Measurements from ENCODE around the gene SYNGR2.

SYNGR2 gene

DNA sequence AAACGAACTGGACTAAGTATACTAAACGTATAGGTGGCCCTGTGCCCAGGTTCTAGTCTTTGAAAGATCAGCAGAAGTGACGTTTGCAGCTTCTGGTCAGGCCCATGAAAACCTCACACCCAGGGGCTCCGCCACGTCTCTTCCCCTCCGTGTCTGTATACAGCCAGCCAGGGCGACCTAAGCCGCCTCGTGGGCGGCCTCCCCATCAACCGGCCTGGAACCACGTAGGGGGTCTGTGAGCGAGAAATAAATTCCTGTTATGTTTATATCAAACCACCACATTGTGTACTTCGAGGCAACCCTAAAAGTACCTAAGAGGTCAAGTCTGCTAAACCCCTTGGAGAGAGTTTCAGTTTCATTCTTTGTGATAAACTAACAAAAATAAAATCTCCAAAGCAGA is 11.7 kb downstream of the SYNGR2 start:
- Histone ChIP-seq H3K4me3 (no peak overlapping the region), H3K9ac (ENCODE audit: insufficient read length) (no peak overlapping the region), H3K9me3 (ENCODE audit: low read depth, low read length) (no peaks in the 10 kb centered on the region), H3K36me3 (ENCODE audit: insufficient read depth, low read length) (peaks cover 46% of the 10 kb centered on the region; the same call in 1 of the 2 replicates), H3K27ac (no peak overlapping the region)
- TF ChIP-seq EZH2 (IDR thresholded peaks at IDR 0.05) (no peak), POLR2AphosphoS5 (IDR thresholded peaks at IDR 0.05; ENCODE audit: borderline replicate concordance, low read depth, low read length) (no peak), FOXP2 (optimal IDR thresholded peaks at IDR 0.05; ENCODE audit: control extremely low read depth, extremely low read length, insufficient read depth) (no peak)
- no peak for DNase-seq (ENCODE audit: low read depth, low spot score)

DNA sequence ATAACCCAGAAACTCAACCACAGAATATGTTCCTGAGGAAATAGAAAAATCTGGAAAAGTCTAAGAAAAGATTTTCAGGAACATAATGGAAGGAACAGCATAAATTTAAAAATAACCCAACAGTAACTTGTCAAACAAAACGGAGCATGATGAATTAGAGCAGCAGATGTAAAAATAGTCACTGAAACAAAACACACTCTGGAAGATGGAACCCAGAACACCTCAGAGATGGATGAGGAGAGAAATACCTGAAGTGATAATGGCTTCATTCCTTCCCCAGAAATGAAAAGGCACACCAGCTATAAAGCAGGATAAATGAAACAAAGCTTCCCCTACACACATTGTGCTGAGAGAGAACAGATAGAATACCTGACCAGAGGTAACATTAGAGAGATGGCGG is 12.1 kb downstream of the SYNGR2 start:
- Histone ChIP-seq H3K4me3 (no peak overlapping the region), H3K9me3 (ENCODE audit: low read depth, low read length) (no peaks in the 10 kb centered on the region), H3K9ac (ENCODE audit: insufficient read length) (no peak overlapping the region), H3K36me3 (ENCODE audit: insufficient read depth, low read length) (peaks cover 48% of the 10 kb centered on the region; the same call in 1 of the 2 replicates), H3K27ac (no peak overlapping the region)
- no peak for TF ChIP-seq FOXP2 (optimal IDR thresholded peaks at IDR 0.05; ENCODE audit: control extremely low read depth, extremely low read length, insufficient read depth)
- DNase-seq (ENCODE audit: low read depth, low spot score): no peak

DNA sequence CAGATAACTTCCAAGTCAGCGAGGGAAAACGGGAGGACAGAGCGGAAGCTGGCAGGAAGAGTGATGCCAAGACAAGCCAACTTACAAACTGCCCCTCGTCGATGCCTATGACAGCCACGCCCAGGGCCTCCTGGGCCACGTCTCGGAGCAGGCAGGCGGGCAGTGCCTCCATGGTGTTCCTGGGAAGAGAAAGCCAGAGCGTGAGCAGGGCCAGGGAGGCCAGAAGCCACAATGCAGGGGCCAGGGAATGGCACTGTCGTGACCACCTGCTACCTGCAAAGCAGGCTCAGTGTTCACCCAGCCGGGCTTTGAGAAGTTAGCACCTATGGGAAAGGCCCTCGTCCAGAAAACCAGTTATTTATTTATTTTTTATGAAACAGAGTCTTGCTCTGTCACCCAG is 14.1 kb downstream of the SYNGR2 start:
- Histone ChIP-seq H3K36me3 (ENCODE audit: insufficient read depth, low read length) (peaks cover 48% of the 10 kb centered on the region; the same call in 1 of the 2 replicates), H3K9me3 (ENCODE audit: low read depth, low read length) (no peaks in the 10 kb centered on the region), H3K4me3 (no peak overlapping the region), H3K9ac (ENCODE audit: insufficient read length) (no peak overlapping the region), H3K27ac (no peak overlapping the region)
- no peak for DNase-seq (ENCODE audit: low read depth, low spot score)
- TF ChIP-seq EZH2 (IDR thresholded peaks at IDR 0.05) (no peak), FOXP2 (optimal IDR thresholded peaks at IDR 0.05; ENCODE audit: control extremely low read depth, extremely low read length, insufficient read depth) (no peak), POLR2AphosphoS5 (IDR thresholded peaks at IDR 0.05; ENCODE audit: borderline replicate concordance, low read depth, low read length) (no peak)

DNA sequence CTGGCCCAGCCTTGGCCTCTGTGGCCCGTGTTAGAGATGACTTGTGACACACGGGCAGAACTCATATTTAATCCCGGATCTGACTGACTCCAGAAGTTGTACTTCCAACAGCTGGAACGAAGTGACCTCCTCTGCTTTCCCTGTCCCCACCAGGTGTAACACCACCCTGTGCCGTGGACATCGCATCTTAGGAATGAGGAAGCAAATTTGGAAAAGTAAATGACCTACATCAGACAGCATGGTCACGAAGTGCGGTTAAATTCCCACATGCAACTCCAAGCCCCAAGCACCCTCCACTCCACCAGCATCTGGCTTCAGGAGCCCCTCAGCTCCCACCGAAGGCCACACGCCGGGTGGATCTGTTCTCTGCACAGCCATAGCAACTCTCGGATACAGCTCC is 15.5 kb downstream of the SYNGR2 start:
- DNase-seq (ENCODE audit: low read depth, low spot score): no peak

DNA sequence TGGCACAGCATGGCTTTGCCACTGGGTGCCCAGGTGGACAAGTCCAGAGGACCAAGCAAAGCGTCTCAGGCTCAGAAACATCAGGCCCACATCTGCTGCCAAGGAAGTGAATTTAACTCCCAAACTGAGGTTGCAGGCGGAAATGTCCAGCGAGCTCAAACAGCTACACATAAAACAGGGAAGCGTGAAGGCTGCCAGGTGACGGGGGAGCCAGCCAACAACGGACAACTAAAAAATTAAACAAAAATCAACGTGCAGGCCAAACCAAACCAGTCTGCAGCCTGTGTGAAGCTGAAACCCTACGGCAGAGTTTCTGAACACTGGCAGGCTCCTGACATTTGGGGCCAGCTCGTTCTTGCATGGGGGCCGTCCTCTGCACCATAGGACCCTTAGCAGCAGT is 16.0 kb downstream of the SYNGR2 start:
- H3K9ac ChIP-seq (ENCODE audit: insufficient read length): no peak overlapping the region
- no peaks in the 10 kb centered on the region for H3K9me3 ChIP-seq (ENCODE audit: low read depth, low read length)
- TF ChIP-seq FOXP2 (optimal IDR thresholded peaks at IDR 0.05; ENCODE audit: control extremely low read depth, extremely low read length, insufficient read depth) (no peak), EZH2 (IDR thresholded peaks at IDR 0.05) (no peak), POLR2AphosphoS5 (IDR thresholded peaks at IDR 0.05; ENCODE audit: borderline replicate concordance, low read depth, low read length) (no peak)
- peaks cover 35% of the 10 kb centered on the region; the same call in 1 of the 2 replicates for H3K36me3 ChIP-seq (ENCODE audit: insufficient read depth, low read length)
- peak overlapping the region; percentile 19; the same call in 1 of the 2 replicates for H3K27ac ChIP-seq
- DNase-seq (ENCODE audit: low read depth, low spot score): no peak
- no peak overlapping the region for H3K4me3 ChIP-seq

More for the DNA sequence above, 15.5 kb downstream of the SYNGR2 start:
- Histone ChIP-seq H3K9me3 (ENCODE audit: low read depth, low read length) (no peaks in the 10 kb centered on the region), H3K4me3 (no peak overlapping the region), H3K27ac (peak overlapping the region; percentile 19; the same call in 1 of the 2 replicates), H3K36me3 (ENCODE audit: insufficient read depth, low read length) (peaks cover 38% of the 10 kb centered on the region; the same call in 1 of the 2 replicates), H3K9ac (ENCODE audit: insufficient read length) (no peak overlapping the region)
- TF ChIP-seq FOXP2 (optimal IDR thresholded peaks at IDR 0.05; ENCODE audit: control extremely low read depth, extremely low read length, insufficient read depth) (no peak), EZH2 (IDR thresholded peaks at IDR 0.05) (no peak), POLR2AphosphoS5 (IDR thresholded peaks at IDR 0.05; ENCODE audit: borderline replicate concordance, low read depth, low read length) (no peak)

DNA sequence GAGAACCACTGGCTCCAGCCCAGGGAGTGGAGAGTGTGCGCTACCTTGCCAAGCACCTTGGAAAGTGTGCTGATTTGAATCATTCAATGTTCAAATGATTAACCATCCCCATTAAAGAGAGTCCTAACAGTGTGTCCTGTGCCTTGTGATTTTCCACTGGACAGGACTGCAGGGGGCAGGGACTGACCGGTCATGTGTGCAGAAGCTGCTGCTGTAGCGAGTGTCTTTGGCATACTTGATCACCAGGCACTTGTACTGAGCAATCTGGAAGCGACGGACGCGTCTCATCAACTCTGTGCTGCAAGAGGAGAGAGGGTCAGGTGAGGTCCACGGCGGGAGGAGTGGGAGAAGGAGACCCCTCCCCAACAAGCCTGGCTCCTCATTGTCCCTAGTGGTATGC is 16.5 kb downstream of the SYNGR2 start:
- no peak for TF ChIP-seq EZH2 (IDR thresholded peaks at IDR 0.05)
- TF ChIP-seq FOXP2 (optimal IDR thresholded peaks at IDR 0.05; ENCODE audit: control extremely low read depth, extremely low read length, insufficient read depth): no peak
- no peak for TF ChIP-seq POLR2AphosphoS5 (IDR thresholded peaks at IDR 0.05; ENCODE audit: borderline replicate concordance, low read depth, low read length)
- no peak for DNase-seq (ENCODE audit: low read depth, low spot score)
- Histone ChIP-seq H3K9ac (ENCODE audit: insufficient read length) (no peak overlapping the region), H3K36me3 (ENCODE audit: insufficient read depth, low read length) (peaks cover 30% of the 10 kb centered on the region; the same call in 1 of the 2 replicates), H3K27ac (no peak overlapping the region), H3K4me3 (no peak overlapping the region), H3K9me3 (ENCODE audit: low read depth, low read length) (no peaks in the 10 kb centered on the region)

DNA sequence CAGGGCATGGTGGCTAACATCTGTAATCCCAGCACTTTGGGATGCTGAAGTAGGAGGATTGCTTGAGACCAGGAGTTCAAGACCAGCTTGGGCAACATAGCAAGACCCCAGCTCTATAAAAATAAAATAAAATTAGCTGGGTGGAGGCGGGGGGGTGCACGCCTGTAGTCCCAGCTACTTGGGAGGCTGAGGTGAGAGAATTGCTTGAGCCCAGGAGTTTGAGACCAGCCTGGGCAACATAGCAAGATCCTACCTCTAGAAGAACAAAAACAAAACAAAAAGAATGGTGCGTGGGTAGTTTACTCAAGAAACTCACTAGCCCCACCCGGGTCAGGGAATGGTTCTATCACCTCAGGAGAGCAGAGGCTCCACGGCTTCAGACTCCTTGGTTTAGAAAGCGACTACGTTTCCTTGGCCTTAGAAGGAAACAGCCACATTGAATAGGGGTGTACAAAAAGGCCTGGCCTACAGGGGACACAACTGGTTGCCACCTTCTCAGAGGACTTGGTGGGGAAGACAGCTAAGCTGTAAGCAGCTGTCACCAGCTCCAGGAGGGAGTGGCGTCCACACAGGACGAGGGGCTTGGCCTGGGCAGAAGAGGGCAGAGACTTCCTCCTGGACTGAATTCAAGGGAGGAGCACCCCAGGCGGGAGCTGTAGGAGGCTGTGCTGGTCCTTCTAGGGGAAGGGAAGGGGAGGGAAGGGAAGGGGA is 17.8 kb downstream of the SYNGR2 start:
- Histone ChIP-seq H3K4me3 (peak overlapping the region; percentile 79), H3K36me3 (ENCODE audit: insufficient read depth, low read length) (peaks cover 26% of the 10 kb centered on the region; the same call in 1 of the 2 replicates), H3K9ac (ENCODE audit: insufficient read length) (peak overlapping the region; percentile 89), H3K9me3 (ENCODE audit: low read depth, low read length) (no peaks in the 10 kb centered on the region), H3K27ac (no peak overlapping the region)
- TF ChIP-seq POLR2AphosphoS5 (IDR thresholded peaks at IDR 0.05; ENCODE audit: borderline replicate concordance, low read depth, low read length): no peak
- TF ChIP-seq FOXP2 (optimal IDR thresholded peaks at IDR 0.05; ENCODE audit: control extremely low read depth, extremely low read length, insufficient read depth): no peak
- TF ChIP-seq EZH2 (IDR thresholded peaks at IDR 0.05): no peak
- no peak for DNase-seq (ENCODE audit: low read depth, low spot score)

DNA sequence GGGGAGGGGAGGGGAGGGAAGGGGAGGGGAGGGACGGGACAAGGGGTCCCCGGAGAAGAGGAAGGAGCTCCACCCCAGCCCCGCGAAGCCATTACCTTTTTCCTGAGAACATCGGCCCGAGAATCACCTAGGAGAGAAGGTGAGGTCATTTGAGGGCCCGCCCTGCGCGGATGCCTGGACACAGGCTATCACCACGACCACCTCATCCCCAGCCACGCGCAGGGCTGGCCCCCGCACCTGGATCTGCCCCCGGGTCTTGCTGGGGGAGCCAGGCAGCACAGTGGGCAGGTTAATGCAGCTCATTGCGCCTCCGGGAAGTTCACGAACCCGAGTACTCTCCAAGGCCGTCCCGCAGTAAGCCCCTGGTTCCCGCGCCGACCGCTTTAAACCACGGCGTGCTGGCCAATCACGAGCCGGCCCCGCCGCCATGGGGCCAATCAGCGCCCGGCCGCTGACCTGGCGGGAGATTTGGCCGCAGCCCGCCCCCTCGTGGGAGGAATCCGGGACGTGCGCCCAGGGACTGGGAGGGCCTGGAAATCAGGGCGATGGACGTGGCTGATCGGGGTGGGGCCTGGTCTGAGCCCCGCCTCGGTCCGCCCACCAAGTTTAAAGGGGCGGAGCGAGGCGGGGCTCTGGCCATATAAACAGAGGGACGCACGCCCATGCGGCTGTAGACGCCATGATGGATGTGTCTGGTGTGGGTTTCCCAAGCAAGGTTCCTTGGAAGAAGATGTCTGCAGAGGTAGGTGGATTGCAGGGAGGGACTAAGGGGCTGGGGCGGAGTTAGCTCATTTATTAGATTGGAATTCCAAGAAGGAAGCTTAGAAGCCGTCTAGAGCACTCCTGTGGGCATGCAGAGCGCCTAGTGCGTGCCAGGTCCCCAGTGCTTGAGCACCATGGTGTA is 18.6 kb downstream of the SYNGR2 start, which contains the start of the genes AFMID and TK1:
TSS of gene AFMID (plus strand) at position 671 of the 904 bp plus-strand sequence. CDS start at position 680, 9 bp downstream.
TSS of gene TK1 (minus strand) at position 361 of the 904 bp plus-strand sequence. CDS start at position 303, 58 bp downstream.
- Histone ChIP-seq H3K9ac (ENCODE audit: insufficient read length) (peak within 1 kb of the TSS; percentile 89), H3K36me3 (ENCODE audit: insufficient read depth, low read length) (peaks cover 29% of the 10 kb centered on the region; the same call in 1 of the 2 replicates), H3K27ac (peak within 1 kb of the TSS; percentile 56), H3K9me3 (ENCODE audit: low read depth, low read length) (no peaks in the 10 kb centered on the region), H3K4me3 (peak within 1 kb of the TSS; percentile 79)
- peak; percentile 34 for TF ChIP-seq FOXP2 (optimal IDR thresholded peaks at IDR 0.05; ENCODE audit: control extremely low read depth, extremely low read length, insufficient read depth)
- TF ChIP-seq POLR2AphosphoS5 (IDR thresholded peaks at IDR 0.05; ENCODE audit: borderline replicate concordance, low read depth, low read length): peak; percentile 92
- no peak for TF ChIP-seq EZH2 (IDR thresholded peaks at IDR 0.05)
- peak; percentile 82 for DNase-seq (ENCODE audit: low read depth, low spot score)
